Neural crest cell (in vitro differentiated cells): ENCODE results near the gene SORCS2. TPM values are rescaled to one million over a fixed set of nuclear protein-coding genes. Genes with fewer than 3 reads are reported as not detected.

ENCODE experiments used
- DNase-seq: peaks from one replicate; pipeline ENCODE4 v3.0.0; 2021; ENCODE audit warnings: low read depth, mixed read lengths, low spot score
- H3K27ac Mint-ChIP-seq: one replicate; pipeline ENCODE4 v1.8.0; 2021; ENCODE audit warnings: mild to moderate bottlenecking, mixed read lengths; ENCODE audit not compliant: unreplicated experiment
- H3K27me3 Mint-ChIP-seq: 2 replicates; pipeline ENCODE4 v1.8.0; 2021; ENCODE audit warnings: low read depth, mild to moderate bottlenecking, mixed read lengths
- H3K36me3 Mint-ChIP-seq: 2 replicates; pipeline ENCODE4 v1.8.0; 2021; ENCODE audit warnings: low read depth, mild to moderate bottlenecking, mixed read lengths
- H3K4me1 Mint-ChIP-seq: 2 replicates; pipeline ENCODE4 v1.8.0; 2021; ENCODE audit warnings: mixed read lengths
- H3K4me3 Mint-ChIP-seq: one replicate; pipeline ENCODE4 v1.8.0; 2021; ENCODE audit warnings: mild to moderate bottlenecking, mixed read lengths
- H3K9me3 Mint-ChIP-seq: 2 replicates; pipeline ENCODE4 v1.8.0; 2021; ENCODE audit warnings: mixed read lengths
- CTCF ChIP-seq: fragments of 200-600 bp; sonication (generic); conservative IDR thresholded peaks from 2 replicates; pipeline ENCODE4 v1.5.0; 2021; ENCODE audit warnings: antibody characterized with exemption, mild to moderate bottlenecking
- total RNA-seq: library from RNA; stranded (reverse); gene quantifications from 2 replicates; pipeline ENCODE4 v1.2.1, GENCODE V29; 2021

The SORCS2 gene
- total RNA-seq, 1 donor from 2014 or later: 1.1 TPM

- H3K27me3 Mint-ChIP-seq: no peaks in the 10 kb centered on the region
- H3K36me3 Mint-ChIP-seq: no peaks in the 10 kb centered on the region
- H3K27ac Mint-ChIP-seq: no peak overlapping the region
- no peak for DNase-seq
- peaks cover 4% of the 10 kb centered on the region for H3K9me3 Mint-ChIP-seq
- H3K4me1 Mint-ChIP-seq: no peaks in the 10 kb centered on the region
- H3K4me3 Mint-ChIP-seq: no peak overlapping the region
- no peak for TF ChIP-seq CTCF
These were observed 230.0 kb downstream of the SORCS2 start for GRCh38 chr4:7422151-7422897.

GRCh38 chr4:7422898-7423180 is 230.5 kb downstream of the SORCS2 start:
- H3K27me3 Mint-ChIP-seq: no peaks in the 10 kb centered on the region
- H3K36me3 Mint-ChIP-seq: no peaks in the 10 kb centered on the region
- no peak for TF ChIP-seq CTCF
- no peak overlapping the region for H3K4me3 Mint-ChIP-seq
- H3K27ac Mint-ChIP-seq: no peak overlapping the region
- H3K4me1 Mint-ChIP-seq: no peaks in the 10 kb centered on the region
- peaks cover 4% of the 10 kb centered on the region for H3K9me3 Mint-ChIP-seq
- no peak for DNase-seq

GRCh38 chr4:7423391-7423790 is 231.1 kb downstream of the SORCS2 start:
- H3K27me3 Mint-ChIP-seq: no peaks in the 10 kb centered on the region
- no peak overlapping the region for H3K27ac Mint-ChIP-seq
- H3K4me3 Mint-ChIP-seq: no peak overlapping the region
- H3K9me3 Mint-ChIP-seq: peaks cover 4% of the 10 kb centered on the region
- H3K4me1 Mint-ChIP-seq: peaks cover 3% of the 10 kb centered on the region
- DNase-seq: no peak
- no peaks in the 10 kb centered on the region for H3K36me3 Mint-ChIP-seq
- no peak for TF ChIP-seq CTCF

- TF ChIP-seq CTCF: no peak
- Mint-ChIP-seq H3K36me3 (no peaks in the 10 kb centered on the region), H3K27ac (no peak overlapping the region), H3K4me3 (no peak overlapping the region), H3K9me3 (no peaks in the 10 kb centered on the region), H3K4me1 (peaks cover 7% of the 10 kb centered on the region), H3K27me3 (no peaks in the 10 kb centered on the region)
- no peak for DNase-seq
These were observed 231.6 kb downstream of the SORCS2 start for GRCh38 chr4:7423801-7424552.

- Mint-ChIP-seq H3K4me1 (peaks cover 7% of the 10 kb centered on the region), H3K36me3 (no peaks in the 10 kb centered on the region), H3K9me3 (no peaks in the 10 kb centered on the region), H3K27me3 (no peaks in the 10 kb centered on the region), H3K4me3 (no peak overlapping the region), H3K27ac (peak overlapping the region; percentile 12)
- no peak for DNase-seq
- no peak for TF ChIP-seq CTCF
These were observed 232.3 kb downstream of the SORCS2 start for GRCh38 chr4:7424553-7425111.
